Activated T-helper 2 cell treated with anti-CD3 and anti-CD28 coated beads, Interferon-gamma antibody, Interleukin-2, Interleukin-4, amounts not matched to agents 10 μg/mL and 5 μg/mL and 100 μg/mL, durations not matched to agents 14 hours and 24 hours and 36 hours (primary cell): ENCODE data around the gene EIF4ENIF1. TPM values are rescaled to one million over a fixed set of nuclear protein-coding genes. Genes with fewer than 3 reads are reported as not detected.
A peak's percentile ranks its signal among the peaks of the same experiment; 100 is the strongest.
"Not testable (repeated sequence)": the region's sequence is repeated elsewhere in the genome, so short reads cannot be mapped to it uniquely, and the experiment has no call there.

ENCODE experiments used
- DNase-seq: peaks from one replicate; pipeline ENCODE4 v3.0.0; 2021; ENCODE audit warnings: low spot score
- H3K27ac Mint-ChIP-seq: one replicate; pipeline ENCODE4 v1.8.0; 2021; ENCODE audit warnings: mixed read lengths
- H3K27me3 Mint-ChIP-seq: one replicate; pipeline ENCODE4 v1.8.0; 2021; ENCODE audit warnings: low read depth, mixed read lengths
- H3K36me3 Mint-ChIP-seq: one replicate; pipeline ENCODE4 v1.8.0; 2021; ENCODE audit warnings: low read depth, mixed read lengths
- H3K4me1 Mint-ChIP-seq: one replicate; pipeline ENCODE4 v1.8.0; 2021; ENCODE audit warnings: low read depth, mixed read lengths
- H3K4me3 Mint-ChIP-seq: one replicate; pipeline ENCODE4 v1.8.0; 2021; ENCODE audit warnings: low read depth, mild to moderate bottlenecking, moderate library complexity, mixed read lengths
- H3K9me3 Mint-ChIP-seq: one replicate; pipeline ENCODE4 v1.8.0; 2021; ENCODE audit warnings: mixed read lengths
- intact Hi-C: fragments of 100-400 bp; cut with micrococcal nuclease; formaldehyde crosslinking; loops from one replicate; pipeline ENCODE4 v1.15.1; 2023
- total RNA-seq: library from RNA; stranded (reverse); gene quantifications from 2 replicates; pipeline ENCODE4 v1.2.3, GENCODE V29; 2022

The EIF4ENIF1 gene
- total RNA-seq, 1 donor from 2014 or later: 103 TPM

DNA sequence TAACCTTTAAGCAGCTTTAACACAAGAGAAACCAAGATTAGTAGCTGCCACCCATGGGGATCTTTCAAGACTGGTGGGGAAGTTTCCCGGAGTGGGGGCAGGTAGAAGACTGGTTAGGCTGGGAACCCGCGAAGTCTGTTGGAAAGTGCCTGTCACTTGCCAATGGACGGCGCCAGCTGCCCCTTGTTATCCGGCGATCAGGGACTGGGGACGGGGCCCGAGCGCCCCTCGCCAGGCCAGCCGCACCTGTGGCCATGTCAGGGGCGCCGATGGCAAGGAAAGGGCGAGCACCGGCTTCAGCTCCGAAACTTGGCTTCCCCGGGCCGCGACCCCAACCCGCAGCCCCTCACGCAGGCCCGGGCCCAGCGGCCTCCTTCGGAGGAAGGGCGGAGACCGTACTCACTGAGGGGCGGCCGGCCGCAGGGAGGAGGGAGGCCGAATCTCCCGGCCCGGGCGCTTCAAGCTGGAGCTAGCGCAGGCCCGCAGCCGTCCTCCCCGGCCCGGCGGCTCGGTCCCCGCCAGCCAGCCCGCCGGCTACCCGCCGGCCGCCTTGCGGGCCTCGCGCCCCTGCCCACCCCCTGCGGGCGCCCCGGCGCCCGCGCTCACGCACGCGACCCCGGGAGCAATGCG is 539 bp downstream of the EIF4ENIF1 start:
- no peaks in the 10 kb centered on the region for H3K27me3 Mint-ChIP-seq
- peak overlapping the region; percentile 76 for H3K27ac Mint-ChIP-seq
- H3K36me3 Mint-ChIP-seq: peaks cover 59% of the 10 kb centered on the region
- H3K9me3 Mint-ChIP-seq: no peaks in the 10 kb centered on the region
- intact Hi-C loops: loop anchor here (1.0 to 2.0 kb wide), 2 partner anchors 8 to 90 kb away; partner anchors contain the start of gene DRG1
- peak; percentile 19 for DNase-seq
- H3K4me3 Mint-ChIP-seq: peak overlapping the region; percentile 85
- H3K4me1 Mint-ChIP-seq: peaks cover 49% of the 10 kb centered on the region

DNA sequence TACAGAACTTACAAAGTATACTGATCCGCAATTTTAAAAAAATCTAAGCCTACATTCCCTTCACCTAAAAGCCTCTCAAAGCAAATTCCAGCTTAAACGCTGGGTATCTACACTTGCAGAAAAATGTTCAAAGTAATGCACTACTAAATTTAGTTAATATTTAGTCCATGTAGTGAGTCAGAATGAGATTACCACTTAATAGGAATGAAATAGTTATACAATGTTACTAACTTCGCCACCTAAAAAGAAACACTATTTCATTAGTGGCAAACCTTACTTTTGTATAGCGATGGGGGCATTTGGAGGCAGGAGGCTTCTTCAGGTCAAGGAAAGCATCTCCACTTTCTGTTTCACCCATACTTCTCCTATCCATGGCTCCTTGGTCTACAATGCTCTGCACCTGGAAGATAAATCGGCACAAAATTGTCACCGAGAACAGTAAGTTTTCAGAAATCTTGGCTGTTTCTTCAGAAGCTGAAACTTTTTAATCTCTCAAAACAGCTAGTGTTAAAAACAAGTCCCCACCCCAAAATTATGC is 1.2 kb downstream of the EIF4ENIF1 start:
- H3K9me3 Mint-ChIP-seq: no peaks in the 10 kb centered on the region
- no peak for DNase-seq
- intact Hi-C loops: loop anchor here (2.0 kb wide), 1 partner anchor 90 kb away; the partner anchor contains the start of gene DRG1
- peaks cover 65% of the 10 kb centered on the region for H3K36me3 Mint-ChIP-seq
- peak overlapping the region; percentile 76 for H3K27ac Mint-ChIP-seq
- peaks cover 50% of the 10 kb centered on the region for H3K4me1 Mint-ChIP-seq
- peak overlapping the region; percentile 85 for H3K4me3 Mint-ChIP-seq
- no peaks in the 10 kb centered on the region for H3K27me3 Mint-ChIP-seq

DNA sequence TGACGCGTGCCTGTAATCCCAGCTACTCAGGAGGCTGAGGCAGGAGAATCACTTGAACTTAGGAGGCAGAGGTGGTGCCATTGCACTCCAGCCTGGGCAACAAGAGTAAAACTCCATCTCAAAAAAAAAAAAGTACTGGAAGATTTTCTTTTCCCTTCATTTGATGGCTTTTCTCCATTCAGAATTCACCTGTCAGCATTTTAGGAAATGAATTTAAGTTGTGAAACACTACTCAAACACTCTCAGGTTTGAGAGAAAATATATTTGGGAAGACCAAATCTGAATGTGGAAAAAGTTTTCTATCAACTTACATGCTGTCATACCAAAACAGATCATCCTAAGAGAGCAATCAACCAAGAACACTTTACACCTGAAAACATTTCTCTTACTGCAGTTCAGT is 2.7 kb downstream of the EIF4ENIF1 start:
- H3K4me1 Mint-ChIP-seq: peaks cover 46% of the 10 kb centered on the region
- DNase-seq: no peak
- intact Hi-C loops: no loop called here
- no peaks in the 10 kb centered on the region for H3K9me3 Mint-ChIP-seq
- H3K27me3 Mint-ChIP-seq: no peaks in the 10 kb centered on the region
- H3K4me3 Mint-ChIP-seq: peak overlapping the region; percentile 54
- peaks cover 78% of the 10 kb centered on the region for H3K36me3 Mint-ChIP-seq
- no peak overlapping the region for H3K27ac Mint-ChIP-seq

DNA sequence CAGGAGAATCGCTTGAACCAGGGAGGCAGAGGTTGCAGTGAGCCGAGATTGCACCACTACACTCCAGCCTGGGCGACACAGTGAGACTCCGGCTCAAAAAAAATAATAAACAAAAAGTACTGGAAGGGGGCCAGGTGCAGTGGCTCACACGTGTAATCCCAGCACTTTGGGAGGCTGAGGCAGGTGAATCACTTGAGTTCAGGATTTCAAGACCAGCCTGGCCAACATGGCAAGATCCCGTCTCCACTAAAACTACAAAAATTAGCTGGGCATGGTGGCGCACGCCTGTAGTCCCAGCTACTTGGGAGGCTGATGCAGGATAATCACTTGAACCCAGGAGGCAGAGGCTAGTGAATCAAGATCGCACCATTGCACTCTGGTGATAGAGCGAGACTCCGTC is 3.3 kb downstream of the EIF4ENIF1 start:
- intact Hi-C loops, H3K9me3 Mint-ChIP-seq, H3K27ac Mint-ChIP-seq, DNase-seq, H3K27me3 Mint-ChIP-seq: not testable (repeated sequence)
- Mint-ChIP-seq H3K4me1 (peaks cover 42% of the 10 kb centered on the region), H3K4me3 (peak overlapping the region; percentile 13), H3K36me3 (peaks cover 81% of the 10 kb centered on the region)

DNA sequence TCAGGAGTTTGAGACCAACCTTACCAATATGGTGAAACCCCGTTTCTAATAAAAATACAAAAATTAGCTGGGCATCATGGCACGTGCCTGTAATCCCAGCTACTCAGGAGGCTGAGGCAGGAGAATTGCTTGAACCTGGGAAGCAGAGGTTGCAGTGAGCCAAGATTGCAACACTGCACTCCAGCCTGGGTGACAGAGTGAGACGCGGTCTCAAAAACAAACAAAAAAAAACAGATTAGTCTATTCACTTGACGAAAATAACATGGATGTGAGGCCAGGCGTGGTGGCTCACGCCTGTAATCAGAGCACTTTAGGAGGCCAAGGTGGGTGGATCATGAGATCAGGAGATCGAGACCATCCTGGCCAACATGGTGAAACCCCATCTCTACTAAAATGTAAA is 7.2 kb downstream of the EIF4ENIF1 start:
- H3K4me3 Mint-ChIP-seq, H3K27ac Mint-ChIP-seq, DNase-seq, H3K27me3 Mint-ChIP-seq, H3K9me3 Mint-ChIP-seq, intact Hi-C loops: not testable (repeated sequence)
- H3K4me1 Mint-ChIP-seq: peaks cover 27% of the 10 kb centered on the region
- peaks cover 90% of the 10 kb centered on the region for H3K36me3 Mint-ChIP-seq

DNA sequence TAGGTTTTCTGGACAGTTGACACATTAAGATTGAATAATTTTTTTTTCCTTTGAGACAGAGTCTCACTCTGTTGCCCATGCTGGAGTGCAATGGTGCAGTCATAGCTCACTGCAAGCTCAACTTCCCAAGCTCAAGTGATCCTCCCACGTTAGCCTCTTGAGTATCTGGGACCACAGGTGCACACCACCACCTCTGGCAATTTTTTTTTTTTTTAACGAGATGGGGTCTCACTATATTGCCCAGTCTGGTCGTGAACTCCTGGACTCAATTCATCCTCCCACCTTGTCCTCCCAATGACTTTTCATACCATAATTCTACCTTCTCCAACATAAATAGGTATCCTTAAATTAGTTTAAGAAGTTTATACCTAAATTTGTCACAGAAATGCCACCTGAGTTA is 8.5 kb downstream of the EIF4ENIF1 start:
- Mint-ChIP-seq H3K36me3 (peaks cover 88% of the 10 kb centered on the region), H3K9me3 (no peaks in the 10 kb centered on the region), H3K27me3 (no peaks in the 10 kb centered on the region), H3K4me1 (peaks cover 25% of the 10 kb centered on the region), H3K4me3 (no peak overlapping the region), H3K27ac (no peak overlapping the region)
- intact Hi-C loops: no loop called here
- DNase-seq: no peak

DNA sequence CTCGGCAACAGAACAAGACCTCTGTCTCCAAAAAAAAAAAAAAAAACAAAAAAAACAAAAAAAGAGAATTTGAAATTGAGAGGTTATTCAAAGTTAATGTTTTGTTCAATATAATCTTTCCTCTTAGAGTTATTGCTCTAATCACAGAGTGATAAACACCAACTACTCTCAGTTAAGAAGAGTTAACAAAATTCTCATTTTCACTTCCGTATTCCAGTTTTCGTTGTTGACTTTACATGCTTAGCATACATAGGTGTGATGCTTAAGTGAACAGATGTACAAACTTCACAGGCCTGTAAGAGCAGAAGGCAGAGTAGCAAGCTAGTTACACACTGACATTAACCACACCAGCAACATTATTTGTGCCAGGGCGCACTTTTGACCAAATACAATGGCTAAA is 12.3 kb downstream of the EIF4ENIF1 start:
- H3K27ac Mint-ChIP-seq: no peak overlapping the region
- no peak for DNase-seq
- peaks cover 81% of the 10 kb centered on the region for H3K36me3 Mint-ChIP-seq
- H3K27me3 Mint-ChIP-seq: no peaks in the 10 kb centered on the region
- H3K9me3 Mint-ChIP-seq: no peaks in the 10 kb centered on the region
- peaks cover 25% of the 10 kb centered on the region for H3K4me1 Mint-ChIP-seq
- intact Hi-C loops: no loop called here
- H3K4me3 Mint-ChIP-seq: no peak overlapping the region

DNA sequence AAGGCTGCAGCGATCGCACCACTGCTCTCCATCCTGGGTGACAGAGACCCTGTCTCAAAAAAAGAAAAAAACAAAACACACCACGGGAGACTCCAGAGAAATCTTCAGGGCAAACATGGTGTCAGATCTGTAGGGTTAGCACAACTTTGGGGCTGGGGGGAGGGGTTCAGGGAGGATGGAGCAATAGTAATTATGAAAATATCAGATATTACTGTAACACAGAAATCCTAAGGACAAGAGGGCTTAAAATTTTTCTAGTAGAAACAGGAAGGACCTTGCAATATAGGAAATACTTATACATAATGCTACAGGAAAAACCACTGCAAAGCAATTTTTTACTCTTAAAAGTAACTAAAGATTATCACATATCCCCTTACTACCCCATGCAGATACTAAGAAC is 13.8 kb downstream of the EIF4ENIF1 start:
- Mint-ChIP-seq H3K9me3 (no peaks in the 10 kb centered on the region), H3K4me3 (no peak overlapping the region), H3K4me1 (peaks cover 27% of the 10 kb centered on the region), H3K27ac (no peak overlapping the region), H3K27me3 (no peaks in the 10 kb centered on the region), H3K36me3 (peaks cover 79% of the 10 kb centered on the region)
- intact Hi-C loops: no loop called here
- DNase-seq: no peak

DNA sequence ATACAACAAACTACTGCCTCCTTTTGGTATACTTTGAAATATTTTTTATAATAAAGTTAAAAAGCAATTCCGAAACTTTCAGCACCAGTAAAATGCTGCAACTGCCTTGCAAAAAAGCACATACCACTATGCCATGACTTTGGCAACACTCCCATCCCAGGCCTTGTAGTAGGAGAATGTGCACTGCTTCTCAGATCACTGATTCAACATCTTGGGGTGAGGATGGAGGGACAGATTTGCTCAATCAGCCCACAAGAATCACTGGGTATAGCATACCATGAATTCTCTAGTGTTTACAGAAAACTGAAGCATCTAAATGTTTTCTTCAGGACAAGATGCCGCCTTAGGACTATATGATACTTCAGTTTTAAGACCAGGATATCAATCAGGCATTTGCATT is 14.9 kb downstream of the EIF4ENIF1 start:
- no peak overlapping the region for H3K27ac Mint-ChIP-seq
- no peaks in the 10 kb centered on the region for H3K27me3 Mint-ChIP-seq
- H3K4me1 Mint-ChIP-seq: peaks cover 27% of the 10 kb centered on the region
- no peak overlapping the region for H3K4me3 Mint-ChIP-seq
- intact Hi-C loops: no loop called here
- H3K36me3 Mint-ChIP-seq: peaks cover 70% of the 10 kb centered on the region
- H3K9me3 Mint-ChIP-seq: no peaks in the 10 kb centered on the region
- DNase-seq: no peak

DNA sequence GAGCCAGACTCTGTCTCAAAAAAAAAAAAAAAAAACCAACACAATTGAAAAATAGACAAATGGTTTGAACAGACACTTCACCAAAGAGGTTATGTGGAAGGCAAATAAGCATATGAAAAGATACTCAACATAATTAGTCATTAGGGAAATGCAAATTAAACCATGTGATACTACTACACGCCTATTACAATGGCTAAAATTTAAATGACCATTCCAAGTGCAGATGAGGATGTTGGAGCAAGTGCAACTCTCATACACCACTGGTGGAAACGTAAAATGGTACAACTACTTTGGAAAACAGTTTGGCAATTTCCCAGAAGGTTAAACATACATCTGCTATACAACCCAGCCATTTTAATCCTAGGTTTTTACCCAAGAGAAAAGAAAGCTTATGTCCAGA is 24.3 kb downstream of the EIF4ENIF1 start:
- Mint-ChIP-seq H3K4me1 (peaks cover 14% of the 10 kb centered on the region), H3K27me3 (no peaks in the 10 kb centered on the region), H3K4me3 (no peak overlapping the region), H3K27ac (no peak overlapping the region), H3K9me3 (no peaks in the 10 kb centered on the region), H3K36me3 (peaks cover 79% of the 10 kb centered on the region)
- intact Hi-C loops: no loop called here
- DNase-seq: no peak

DNA sequence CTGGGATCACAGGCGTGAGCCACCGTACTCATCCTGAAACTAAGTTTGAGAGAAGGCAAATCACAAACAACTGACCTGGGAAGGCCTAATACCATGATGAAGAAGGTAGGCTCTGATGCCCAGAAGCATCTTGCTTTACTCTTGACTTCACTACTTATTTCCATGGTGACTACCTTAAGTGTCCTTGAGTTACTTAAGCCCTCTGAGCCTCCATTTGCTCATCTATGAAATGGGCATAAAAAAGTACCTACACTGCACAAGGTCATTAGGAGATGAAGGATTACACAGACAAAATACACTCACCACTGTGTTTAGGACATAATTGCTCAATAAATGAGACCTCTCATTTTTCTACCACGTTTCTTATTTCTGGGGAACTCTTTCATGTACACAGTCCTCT is 27.9 kb downstream of the EIF4ENIF1 start:
- Mint-ChIP-seq H3K9me3 (no peaks in the 10 kb centered on the region), H3K27me3 (no peaks in the 10 kb centered on the region), H3K27ac (peak overlapping the region; percentile 69), H3K4me3 (no peak overlapping the region), H3K4me1 (peaks cover 16% of the 10 kb centered on the region), H3K36me3 (peaks cover 75% of the 10 kb centered on the region)
- DNase-seq: no peak
- intact Hi-C loops: no loop called here

DNA sequence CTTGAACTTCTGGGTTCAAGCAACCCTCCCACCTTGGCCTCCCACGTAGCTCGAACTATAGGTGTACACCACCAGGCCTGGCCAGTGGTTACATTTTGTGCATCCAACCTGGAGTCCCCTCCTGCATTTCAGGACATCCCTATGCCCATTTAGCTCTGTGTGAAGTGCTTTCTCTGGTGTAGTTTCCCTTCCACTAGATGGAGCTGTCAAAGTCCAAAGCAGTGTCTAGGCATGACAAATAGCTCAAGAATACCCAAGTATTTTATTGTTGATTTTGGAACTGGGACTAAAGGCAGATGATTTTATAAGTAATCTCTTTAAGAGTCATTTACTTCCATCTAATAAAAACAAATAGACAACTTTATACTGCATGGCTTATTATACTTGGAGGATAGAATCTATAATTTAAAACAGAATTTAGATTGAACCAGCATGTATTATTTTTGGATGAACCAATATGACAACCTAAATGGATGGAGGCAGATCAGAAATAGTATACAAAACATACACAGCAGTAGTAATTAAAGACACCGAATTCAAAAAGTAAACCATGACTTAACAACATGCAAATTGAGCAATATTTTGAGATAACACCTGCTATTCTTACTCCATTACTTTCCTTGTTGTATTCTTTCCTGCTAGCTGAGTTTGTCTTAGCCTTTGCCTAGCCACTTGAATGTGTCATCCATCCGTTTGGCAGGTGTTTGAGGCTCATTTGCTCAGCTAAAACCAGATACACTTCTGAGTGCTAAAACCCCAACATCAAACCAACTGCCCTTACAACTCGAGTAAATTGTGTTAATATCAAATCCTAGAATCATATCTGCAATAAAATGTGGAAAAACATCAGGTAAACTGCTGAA is 37.7 kb downstream of the EIF4ENIF1 start:
- Mint-ChIP-seq H3K27ac (peak overlapping the region; percentile 33), H3K4me1 (peaks cover 7% of the 10 kb centered on the region), H3K36me3 (peaks cover 66% of the 10 kb centered on the region), H3K27me3 (no peaks in the 10 kb centered on the region), H3K9me3 (no peaks in the 10 kb centered on the region), H3K4me3 (no peak overlapping the region)
- intact Hi-C loops: no loop called here
- DNase-seq: no peak

DNA sequence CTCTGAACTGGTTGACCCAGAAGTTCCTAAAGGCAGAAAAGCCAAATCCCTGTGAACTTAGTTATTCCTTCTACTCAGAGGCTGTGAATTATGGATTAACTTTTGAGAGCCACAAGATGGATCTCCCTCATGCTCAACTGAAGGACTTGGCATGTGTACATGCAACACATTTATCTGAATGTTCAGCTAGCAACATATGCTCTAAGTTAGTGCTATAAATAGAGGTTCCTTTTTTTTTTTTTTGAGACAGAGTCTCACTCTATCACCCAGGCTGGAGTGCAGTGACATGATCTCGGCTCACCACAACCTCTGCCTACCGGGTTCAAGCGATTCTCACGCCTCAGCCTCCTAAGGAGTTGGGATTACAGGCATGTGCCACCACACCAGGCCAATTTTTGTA is 40.1 kb downstream of the EIF4ENIF1 start:
- no peak for DNase-seq
- intact Hi-C loops: no loop called here
- Mint-ChIP-seq H3K27ac (no peak overlapping the region), H3K27me3 (no peaks in the 10 kb centered on the region), H3K9me3 (no peaks in the 10 kb centered on the region), H3K4me1 (peaks cover 9% of the 10 kb centered on the region), H3K36me3 (peaks cover 75% of the 10 kb centered on the region), H3K4me3 (no peak overlapping the region)
